Measurements from ENCODE around the gene ABCG2.
A peak's percentile ranks its signal among the peaks of the same experiment; 100 is the strongest.

Gene ABCG2

GRCh38 chr4:88144866-88145300 lies 13.6 kb downstream of the ABCG2 start:
- Histone ChIP-seq H3K27ac (no peak overlapping the region), H3K36me3 (ENCODE audit: control insufficient read depth, insufficient read depth, low read length) (no peaks in the 10 kb centered on the region), H3K9me3 (ENCODE audit: control insufficient read depth, low read length) (no peaks in the 10 kb centered on the region), H3K9ac (no peak overlapping the region), H3K4me1 (no peaks in the 10 kb centered on the region), H2AFZ (no peak overlapping the region), H3K4me2 (ENCODE audit: low read length) (no peak overlapping the region), H3K4me3 (ENCODE audit: low read depth, low read length) (no peak overlapping the region), H3K79me2 (no peaks in the 10 kb centered on the region), H3K27me3 (ENCODE audit: control insufficient read depth, insufficient read depth, low read length) (no peaks in the 10 kb centered on the region)
- TF ChIP-seq CTCF (IDR thresholded peaks at IDR 0.05) = no peak

- Histone ChIP-seq H3K27me3 (ENCODE audit: control insufficient read depth, insufficient read depth, low read length) (no peaks in the 10 kb centered on the region), H2AFZ (no peak overlapping the region), H3K4me3 (ENCODE audit: low read depth, low read length) (no peak overlapping the region), H3K27ac (no peak overlapping the region), H3K79me2 (no peaks in the 10 kb centered on the region), H3K4me2 (ENCODE audit: low read length) (no peak overlapping the region), H3K9me3 (ENCODE audit: control insufficient read depth, low read length) (no peaks in the 10 kb centered on the region), H3K9ac (no peak overlapping the region), H3K4me1 (no peaks in the 10 kb centered on the region), H3K36me3 (ENCODE audit: control insufficient read depth, insufficient read depth, low read length) (no peaks in the 10 kb centered on the region)
- no peak for TF ChIP-seq CTCF (IDR thresholded peaks at IDR 0.05)
Observed at GRCh38 chr4:88144048-88144447, 14.4 kb downstream of the ABCG2 start.

- no peaks in the 10 kb centered on the region for H3K27me3 ChIP-seq (ENCODE audit: control insufficient read depth, insufficient read depth, low read length)
- H3K4me3 ChIP-seq (ENCODE audit: low read depth, low read length) = no peak overlapping the region
- no peak overlapping the region for H3K4me2 ChIP-seq (ENCODE audit: low read length)
- H3K27ac ChIP-seq = no peak overlapping the region
- H2AFZ ChIP-seq = no peak overlapping the region
- no peaks in the 10 kb centered on the region for H3K79me2 ChIP-seq
- no peaks in the 10 kb centered on the region for H3K4me1 ChIP-seq
- H3K9me3 ChIP-seq (ENCODE audit: control insufficient read depth, low read length) = no peaks in the 10 kb centered on the region
- TF ChIP-seq CTCF (IDR thresholded peaks at IDR 0.05) = no peak
- H3K9ac ChIP-seq = no peak overlapping the region
- H3K36me3 ChIP-seq (ENCODE audit: control insufficient read depth, insufficient read depth, low read length) = no peaks in the 10 kb centered on the region
Observed at GRCh38 chr4:88143504-88143903, 14.9 kb downstream of the ABCG2 start.

GRCh38 chr4:88138561-88138960 lies 19.9 kb downstream of the ABCG2 start:
- peak overlapping the region; percentile 21 for H3K4me2 ChIP-seq (ENCODE audit: low read length)
- no peaks in the 10 kb centered on the region for H3K79me2 ChIP-seq
- H3K9me3 ChIP-seq (ENCODE audit: control insufficient read depth, low read length) = no peaks in the 10 kb centered on the region
- no peaks in the 10 kb centered on the region for H3K27me3 ChIP-seq (ENCODE audit: control insufficient read depth, insufficient read depth, low read length)
- no peak overlapping the region for H3K9ac ChIP-seq
- no peak overlapping the region for H2AFZ ChIP-seq
- H3K36me3 ChIP-seq (ENCODE audit: control insufficient read depth, insufficient read depth, low read length) = no peaks in the 10 kb centered on the region
- H3K4me1 ChIP-seq = no peaks in the 10 kb centered on the region
- no peak overlapping the region for H3K27ac ChIP-seq
- no peak overlapping the region for H3K4me3 ChIP-seq (ENCODE audit: low read depth, low read length)
- TF ChIP-seq CTCF (IDR thresholded peaks at IDR 0.05) = no peak

- H3K79me2 ChIP-seq = no peaks in the 10 kb centered on the region
- H2AFZ ChIP-seq = no peak overlapping the region
- no peak overlapping the region for H3K27ac ChIP-seq
- no peaks in the 10 kb centered on the region for H3K9me3 ChIP-seq (ENCODE audit: control insufficient read depth, low read length)
- no peak overlapping the region for H3K4me3 ChIP-seq (ENCODE audit: low read depth, low read length)
- no peak overlapping the region for H3K9ac ChIP-seq
- no peaks in the 10 kb centered on the region for H3K4me1 ChIP-seq
- no peaks in the 10 kb centered on the region for H3K36me3 ChIP-seq (ENCODE audit: control insufficient read depth, insufficient read depth, low read length)
- no peak overlapping the region for H3K4me2 ChIP-seq (ENCODE audit: low read length)
- H3K27me3 ChIP-seq (ENCODE audit: control insufficient read depth, insufficient read depth, low read length) = no peaks in the 10 kb centered on the region
- no peak for TF ChIP-seq CTCF (IDR thresholded peaks at IDR 0.05)
Observed at GRCh38 chr4:88137112-88137511, 21.3 kb downstream of the ABCG2 start.

Data from parathyroid adenoma (tissue), 2 donors.